RWPE1 (cell line): ENCODE data around the gene ERC2.
A peak's percentile ranks its signal among the peaks of the same experiment; 100 is the strongest.

Experiments used
- CTCF ChIA-PET: fragments of 350-600 bp; sonication (Branson Sonifier 250); formaldehyde crosslinking; extraction: SDS; loops from one replicate; lab custom pipeline; 2021; lab: Yijun Ruan, JAX
- POLR2A ChIA-PET: fragments of 400-600 bp; formaldehyde crosslinking; extraction: SDS; loops from one replicate; lab custom pipeline; 2020; ENCODE audit warnings: antibody characterized with exemption; ENCODE audit not compliant: low non-redundant PET; lab: Yijun Ruan, JAX
- DNase-seq: peaks from one replicate; pipeline ENCODE4 v3.0.0; 2012; ENCODE audit warnings: low spot score
- H3K27ac ChIP-seq: fragments of 450-650 bp; 2 replicates; pipeline ENCODE4 v1.5.1; 2017
- TF ChIP-seq, protein P1 (sequence below): fragments of 450-650 bp; conservative IDR thresholded peaks from 2 replicates; pipeline ENCODE4 v1.5.1; 2017; ENCODE audit warnings: low read depth, mild to moderate bottlenecking

The ERC2 gene

DNA sequence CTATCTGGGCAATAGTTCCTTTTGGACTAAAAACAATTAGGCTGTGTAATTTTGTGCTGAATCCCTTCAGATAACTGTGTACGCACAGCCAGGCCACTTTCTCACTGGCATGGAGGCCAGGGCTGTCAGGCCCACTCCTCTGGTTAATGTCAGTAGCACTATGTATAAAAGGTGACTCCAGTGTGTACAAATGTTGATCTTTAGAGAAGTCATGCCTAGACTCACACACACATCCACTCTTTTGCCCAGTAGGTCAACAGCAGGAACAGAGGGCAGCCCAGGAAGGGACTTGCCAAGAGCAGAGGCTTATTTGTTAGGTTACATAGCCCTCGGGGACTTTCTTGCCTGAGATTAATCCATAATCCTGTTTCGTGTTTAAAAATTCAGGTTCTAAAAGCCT, 564.6 kb downstream of the ERC2 start:
- no peak overlapping the region for H3K27ac ChIP-seq
- DNase-seq: no peak
- ChIA-PET POLR2A (no interaction called here), CTCF (no interaction called here)
- TF ChIP-seq, protein P1, sequence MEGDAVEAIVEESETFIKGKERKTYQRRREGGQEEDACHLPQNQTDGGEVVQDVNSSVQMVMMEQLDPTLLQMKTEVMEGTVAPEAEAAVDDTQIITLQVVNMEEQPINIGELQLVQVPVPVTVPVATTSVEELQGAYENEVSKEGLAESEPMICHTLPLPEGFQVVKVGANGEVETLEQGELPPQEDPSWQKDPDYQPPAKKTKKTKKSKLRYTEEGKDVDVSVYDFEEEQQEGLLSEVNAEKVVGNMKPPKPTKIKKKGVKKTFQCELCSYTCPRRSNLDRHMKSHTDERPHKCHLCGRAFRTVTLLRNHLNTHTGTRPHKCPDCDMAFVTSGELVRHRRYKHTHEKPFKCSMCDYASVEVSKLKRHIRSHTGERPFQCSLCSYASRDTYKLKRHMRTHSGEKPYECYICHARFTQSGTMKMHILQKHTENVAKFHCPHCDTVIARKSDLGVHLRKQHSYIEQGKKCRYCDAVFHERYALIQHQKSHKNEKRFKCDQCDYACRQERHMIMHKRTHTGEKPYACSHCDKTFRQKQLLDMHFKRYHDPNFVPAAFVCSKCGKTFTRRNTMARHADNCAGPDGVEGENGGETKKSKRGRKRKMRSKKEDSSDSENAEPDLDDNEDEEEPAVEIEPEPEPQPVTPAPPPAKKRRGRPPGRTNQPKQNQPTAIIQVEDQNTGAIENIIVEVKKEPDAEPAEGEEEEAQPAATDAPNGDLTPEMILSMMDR: no peak

DNA sequence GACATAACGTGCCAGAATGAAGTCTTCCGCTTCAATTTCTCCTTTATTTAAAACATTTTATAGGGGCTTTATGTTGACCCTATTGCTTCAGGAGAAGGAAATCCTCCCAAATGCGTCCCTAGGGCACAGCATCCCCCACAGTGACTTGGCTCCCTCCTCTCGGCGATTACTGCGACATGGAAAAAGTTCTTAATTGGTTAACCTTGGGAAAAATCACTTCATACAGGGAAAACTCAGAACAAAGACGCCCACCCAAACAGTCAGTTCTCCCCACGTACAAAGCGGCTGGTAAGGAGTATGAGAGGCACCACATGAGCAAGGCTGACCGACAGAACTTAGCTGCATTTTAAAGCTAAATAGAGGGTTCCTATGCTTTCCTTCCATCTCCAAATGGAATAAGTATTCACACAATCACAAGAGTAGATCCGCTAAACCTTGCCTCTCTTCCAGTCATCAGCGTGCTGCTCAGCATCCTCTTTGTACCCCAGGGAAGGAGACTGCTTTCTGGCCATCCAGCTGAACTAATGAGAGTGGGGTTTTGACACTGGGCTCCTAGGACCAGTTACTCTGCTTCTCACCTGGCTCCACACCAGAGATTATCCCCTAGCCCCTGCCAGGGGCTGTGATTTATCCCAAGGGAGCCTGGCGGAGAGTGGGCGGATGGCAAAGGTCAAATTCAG, 565.9 kb downstream of the ERC2 start:
- CTCF ChIA-PET: no interaction called here
- TF ChIP-seq, protein P1: no peak
- POLR2A ChIA-PET: no interaction called here
- no peak for DNase-seq
- H3K27ac ChIP-seq: no peak overlapping the region

DNA sequence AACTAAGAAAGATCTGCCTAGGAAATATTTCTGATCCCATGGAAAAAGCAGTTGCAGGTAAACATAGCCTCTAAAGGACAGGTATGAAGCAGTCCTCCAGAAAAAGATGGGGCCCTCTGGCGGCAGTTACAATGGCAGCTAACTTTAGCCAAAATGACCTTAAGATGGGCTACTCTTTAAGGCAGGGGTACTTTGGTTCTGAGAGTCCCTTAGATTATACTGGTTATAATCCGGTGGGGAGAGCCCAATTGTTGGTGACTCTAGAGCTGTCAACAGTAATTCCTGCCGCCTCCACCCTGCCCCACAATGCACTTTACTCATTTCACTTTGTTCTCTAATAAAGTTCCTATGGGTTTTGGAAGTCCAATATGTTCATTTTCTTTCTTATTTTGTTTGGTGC, 568.4 kb downstream of the ERC2 start:
- no peak overlapping the region for H3K27ac ChIP-seq
- CTCF ChIA-PET: no interaction called here
- peak; percentile 4 for DNase-seq
- TF ChIP-seq, protein P1: peak; percentile 17; the same call in 1 of the 2 replicates
- POLR2A ChIA-PET: no interaction called here

DNA sequence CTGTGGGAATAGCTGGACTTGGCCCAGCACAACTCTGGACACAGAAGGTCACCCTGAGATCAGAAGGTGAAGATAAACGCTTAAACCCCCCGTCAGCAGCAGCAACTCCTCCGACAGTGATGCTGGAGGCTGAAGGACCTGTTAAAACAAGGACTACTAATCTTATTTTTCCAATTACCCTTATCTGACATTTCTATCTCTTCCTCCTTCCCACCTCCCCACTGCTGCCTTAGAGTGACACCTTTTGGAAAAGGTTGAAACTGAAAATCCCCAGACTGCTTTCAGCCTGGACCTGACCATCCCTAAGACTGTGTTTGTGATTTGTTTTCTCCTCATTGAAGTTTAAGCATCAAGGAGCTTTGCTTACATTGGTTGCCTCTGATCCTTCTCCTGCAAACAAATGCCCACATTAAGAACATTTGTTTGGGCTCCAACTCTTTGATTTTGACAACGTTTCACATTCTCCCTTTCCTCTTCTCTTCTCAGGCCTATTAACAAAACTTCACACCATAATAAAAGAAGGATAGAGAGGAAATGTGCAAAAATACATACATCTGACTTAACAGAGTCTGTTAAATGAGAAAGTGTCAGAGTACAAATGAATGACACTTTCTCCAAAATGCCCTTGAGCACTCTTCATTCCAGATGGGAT, 570.6 kb downstream of the ERC2 start:
- ChIA-PET POLR2A (no interaction called here), CTCF (interaction anchor here (0.6 kb wide), 1 partner anchor 372 kb away, joined by 3 read pairs; no protein-coding TSS in a partner anchor)
- TF ChIP-seq, protein P1: peak; percentile 45
- no peak overlapping the region for H3K27ac ChIP-seq
- DNase-seq: peak; percentile 32

DNA sequence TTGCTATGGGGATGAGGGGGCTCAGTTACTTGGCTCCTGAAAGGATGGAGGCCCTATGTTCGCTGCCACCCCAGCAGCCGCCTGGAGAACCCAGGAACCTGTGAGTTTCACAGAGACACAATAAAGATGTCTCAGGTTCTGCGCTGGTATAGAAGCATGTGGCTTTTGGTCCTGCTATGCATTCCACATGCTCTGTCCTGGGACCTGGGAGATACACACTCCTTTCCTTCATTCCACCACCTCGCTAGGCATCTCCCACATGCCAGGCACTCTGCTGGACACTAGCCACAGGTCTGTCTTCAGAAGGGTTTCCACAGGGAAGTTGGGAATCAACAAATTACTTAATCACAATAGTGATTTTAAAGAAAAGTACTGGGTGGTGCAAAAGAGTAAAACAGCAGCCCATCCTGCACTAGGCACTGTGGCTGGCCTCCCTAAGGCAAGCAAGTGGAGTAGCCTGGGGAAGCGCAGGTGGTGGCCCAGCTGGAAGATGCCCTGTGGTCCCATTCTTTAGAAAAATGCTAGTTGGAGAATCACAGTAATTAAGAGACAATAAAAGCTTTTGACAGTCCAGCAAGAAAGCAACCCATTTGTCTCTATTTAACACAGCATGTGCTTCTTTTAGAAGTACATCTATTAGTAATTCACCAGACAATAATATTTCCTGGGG, 572.2 kb downstream of the ERC2 start:
- no peak overlapping the region for H3K27ac ChIP-seq
- CTCF ChIA-PET: no interaction called here
- POLR2A ChIA-PET: no interaction called here
- TF ChIP-seq, protein P1: no peak
- no peak for DNase-seq

DNA sequence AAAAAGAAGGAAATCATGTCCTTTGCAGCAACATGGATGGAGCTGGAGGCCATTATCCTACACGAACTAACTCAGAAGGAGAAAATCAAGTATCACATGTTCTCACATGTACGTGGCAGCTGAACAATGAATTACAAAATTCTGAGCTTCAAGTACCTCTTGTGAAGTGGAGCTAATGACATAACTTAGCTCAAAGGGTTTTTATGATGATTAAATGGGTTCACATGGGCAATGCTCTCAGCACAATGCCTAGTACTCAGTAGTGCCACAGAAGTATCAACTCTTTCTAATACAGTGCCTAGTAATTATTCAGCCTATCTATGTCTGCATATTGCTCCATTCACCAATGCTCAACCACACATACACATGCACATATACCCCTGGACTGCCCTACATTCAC, 573.7 kb downstream of the ERC2 start:
- ChIA-PET POLR2A (no interaction called here), CTCF (no interaction called here)

More for the DNA sequence above, 573.7 kb downstream of the ERC2 start:
- no peak for DNase-seq
- H3K27ac ChIP-seq: no peak overlapping the region
- TF ChIP-seq, protein P1: no peak
